GM12878 (cell line): Measurements from ENCODE around the gene METTL3. TPM values are rescaled to one million over a fixed set of nuclear protein-coding genes. Genes with fewer than 3 reads are reported as not detected.

Experiments
- ATAC-seq: fragments of 200-7000 bp; cut with Tn5 transposase; 3 replicates; pipeline ENCODE4 v1.9.1; 2020; ENCODE audit warnings: mild to moderate bottlenecking, moderate library complexity
- BruUV-seq: library from RNA; stranded (reverse); fragments of 400-500 nt; replicated peaks from 2 replicates; lab custom pipeline; 2021; lab: Mats Ljungman, UMichigan
- CTCF ChIA-PET: fragments of 300-600 bp; sonication (Branson Sonifier 250); formaldehyde crosslinking; extraction: SDS; loops from one replicate; lab custom pipeline; 2021; ENCODE audit warnings: inconsistent platforms; lab: Yijun Ruan, JAX
- POLR2A ChIA-PET: fragments of 350-600 bp; formaldehyde crosslinking; extraction: SDS; loops from one replicate; lab custom pipeline; 2021; ENCODE audit warnings: inconsistent platforms; lab: Charles Lee
- RAD21 ChIA-PET: fragments of 300-600 bp; sonication (Branson Sonifier 250); formaldehyde crosslinking; loops from one replicate; lab custom pipeline; 2023; ENCODE audit warnings: antibody characterized with exemption; ENCODE audit not compliant: unreplicated experiment; lab: Charles Lee
- SMC1A ChIA-PET: fragments of 300-600 bp; sonication (Branson Sonifier 250); formaldehyde crosslinking; loops from one replicate; lab custom pipeline; 2023; ENCODE audit not compliant: unreplicated experiment, uncharacterized antibody; lab: Charles Lee
- DNase-seq: peaks from one replicate; pipeline ENCODE4 v3.0.0-alpha.2; 2011; ENCODE audit warnings: low read depth, low spot score
- FAIRE-seq: peaks from 3 replicates; lab custom pipeline; 2011; peaks lifted over from hg19 to GRCh38; lab: Jason Lieb, UNC
- H2AFZ ChIP-seq: 2 replicates; pipeline ENCODE4 v1.6.0; 2011; ENCODE audit warnings: low read depth, low read length, control low read depth; ENCODE audit not compliant: control insufficient read depth
- H3K27ac ChIP-seq: 2 replicates; pipeline ENCODE4 v1.5.1; 2011; ENCODE audit warnings: control low read depth; ENCODE audit not compliant: control insufficient read depth, insufficient read depth
- H3K27me3 ChIP-seq, 2 experiments: replicated peaks in 1 of 2; 2 replicates each; pipeline versions ENCODE4 v1.6.0 to v1.6.1; 2011; ENCODE audit warnings: low read length in 1 of 2; ENCODE audit not compliant: control insufficient read depth in 2 of 2, insufficient read depth in 2 of 2
- H3K36me3 ChIP-seq, 2 experiments: 2 replicates each; pipeline ENCODE4 v1.5.1; 2011; ENCODE audit warnings: low read length in 1 of 2; ENCODE audit not compliant: control insufficient read depth in 2 of 2, insufficient read depth in 2 of 2
- H3K4me1 ChIP-seq: 2 replicates; pipeline ENCODE4 v1.6.1; 2011; ENCODE audit warnings: mild to moderate bottlenecking, low read length, moderate library complexity, mixed read lengths; ENCODE audit not compliant: control insufficient read depth, insufficient read depth
- H3K4me2 ChIP-seq: 2 replicates; pipeline ENCODE4 v1.6.0; 2011; ENCODE audit warnings: control low read depth; ENCODE audit not compliant: control insufficient read depth, insufficient read depth
- H3K4me3 ChIP-seq: fragments of 200-600 bp; sonication (generic); 2 replicates; pipeline ENCODE4 v1.5.1; 2016
- H3K79me2 ChIP-seq: 2 replicates; pipeline ENCODE4 v1.6.0; 2011; ENCODE audit warnings: low read length; ENCODE audit not compliant: control insufficient read depth, insufficient read depth
- H3K9ac ChIP-seq: 2 replicates; pipeline ENCODE4 v1.8.0; 2011; ENCODE audit warnings: low read length, control low read depth, mixed read lengths; ENCODE audit not compliant: control insufficient read depth, insufficient read depth
- H3K9me3 ChIP-seq: replicated peaks from 3 replicates; pipeline ENCODE4 v1.5.1; 2011; ENCODE audit warnings: mild to moderate bottlenecking, low read length; ENCODE audit not compliant: control insufficient read depth, insufficient read depth
- H4K20me1 ChIP-seq: 2 replicates; pipeline ENCODE4 v1.6.0; 2011; ENCODE audit not compliant: control insufficient read depth, insufficient read depth
- CEBPB ChIP-seq, 2 experiments: fragments of 150-350 bp in 1 of 2; IDR thresholded peaks; 2 replicates each; pipeline ENCODE4 v1.6.1; 2012 to 2014; ENCODE audit warnings: low read depth in 2 of 2, low read length in 2 of 2, borderline replicate concordance in 1 of 2, inconsistent platforms in 1 of 2
- CHD2 ChIP-seq: IDR thresholded peaks from 2 replicates; pipeline ENCODE4 v1.6.1; 2011; ENCODE audit warnings: low read depth, low read length, improper control_type of control experiment, borderline replicate concordance
- DPF2 ChIP-seq: fragments of 450-650 bp; IDR thresholded peaks from 2 replicates; pipeline ENCODE4 v1.6.1; 2017; ENCODE audit warnings: mild to moderate bottlenecking
- EED ChIP-seq: sonication (generic); IDR thresholded peaks from 2 replicates; pipeline ENCODE4 v1.6.1; 2016; ENCODE audit warnings: antibody characterized with exemption, low read depth
- IKZF2 ChIP-seq, 2 experiments: fragments of 450-650 bp; IDR thresholded peaks; 2 replicates each; pipeline ENCODE4 v1.6.1; 2017; ENCODE audit warnings: mild to moderate bottlenecking in 2 of 2, moderate library complexity in 2 of 2
- MEF2B ChIP-seq: fragments of 450-650 bp; IDR thresholded peaks from 2 replicates; pipeline ENCODE4 v1.6.1; 2018; ENCODE audit warnings: mild to moderate bottlenecking, moderate library complexity; ENCODE audit not compliant: partially characterized antibody, poor library complexity, severe bottlenecking
- NBN ChIP-seq: fragments of 450-650 bp; IDR thresholded peaks from 2 replicates; pipeline ENCODE4 v1.6.1; 2016
- RAD21 ChIP-seq: IDR thresholded peaks from 2 replicates; pipeline ENCODE4 v1.6.1; 2011; ENCODE audit warnings: mild to moderate bottlenecking, low read depth, low read length, moderate library complexity; ENCODE audit not compliant: insufficient read depth
- RAD51 ChIP-seq: fragments of 450-650 bp; IDR thresholded peaks from 2 replicates; pipeline ENCODE4 v1.6.1; 2016; ENCODE audit warnings: moderate library complexity, mild to moderate bottlenecking, inconsistent platforms
- SIX5 ChIP-seq: IDR thresholded peaks from 2 replicates; pipeline ENCODE4 v1.6.1; 2011; ENCODE audit warnings: mild to moderate bottlenecking, low read depth, low read length, moderate library complexity; ENCODE audit not compliant: severe bottlenecking
- TARDBP ChIP-seq: IDR thresholded peaks from 2 replicates; pipeline ENCODE4 v1.6.1; 2016; ENCODE audit warnings: borderline replicate concordance
- TCF7 ChIP-seq: IDR thresholded peaks from 2 replicates; pipeline ENCODE4 v1.6.1; 2014; ENCODE audit warnings: antibody characterized with exemption, borderline replicate concordance
- ZBTB33 ChIP-seq: fragments of 450-650 bp; IDR thresholded peaks from 2 replicates; pipeline ENCODE4 v1.6.1; 2017; ENCODE audit warnings: mild to moderate bottlenecking
- WGBS: methylation state at CpG from one replicate; pipeline ENCODE4 v1.1.6; 2016; ENCODE audit warnings: low lambda C conversion rate; ENCODE audit not compliant: insufficient replicate concordance, insufficient coverage; ENCODE audit errors: missing lambda C conversion rate; 5-methylcytosine and 5-hydroxymethylcytosine counted together
- in situ Hi-C: fragments of 300-500 bp; cut with MboI; formaldehyde crosslinking; loops from 9 replicates; pipeline ENCODE4 v1.14.3; 2018; ENCODE audit warnings: mixed read lengths
- intact Hi-C: fragments of 100-400 bp; cut with micrococcal nuclease; formaldehyde crosslinking; loops from one replicate; pipeline ENCODE4 v1.14.2; 2022; ENCODE audit not compliant: unreplicated experiment
- polyA plus RNA-seq, 11 experiments: library from polyadenylated mRNA; depleted of rRNA in 4 of 11; unstranded in 6 of 11; stranded (reverse) in 5 of 11; fragments of >200 nt; fragmentation: Nextera tagmentation in 4 of 11; fragmentation: Illumina TruSeq in 1 of 11; extraction: Ambion mirVana in 4 of 11; extraction: Trizol in 1 of 11; gene quantifications; 1 replicate in 1 of 11; 2 replicates in 10 of 11; pipeline versions ENCODE4 v1.2.1 to v1.2.3, GENCODE V29; 2011 to 2016; ENCODE audit warnings: inconsistent platforms in 2 of 11, missing spikeins in 2 of 11, low read depth in 1 of 11
- total RNA-seq, 4 experiments: library from RNA; depleted of rRNA in 3 of 4; stranded (reverse); fragments of >200 nt in 3 of 4; fragmentation: Illumina TruSeq in 1 of 4; extraction: Trizol in 1 of 4; gene quantifications; 2 replicates each; pipeline versions ENCODE4 v1.2.1 to v1.2.3, GENCODE V29; 2013 to 2021
- TF ChIP-seq, protein P1 (sequence below): fragments of 450-650 bp; IDR thresholded peaks from 2 replicates; pipeline ENCODE4 v1.6.1; 2016; ENCODE audit warnings: mild to moderate bottlenecking, moderate library complexity, borderline replicate concordance

METTL3 gene
- total and polyA plus RNA-seq, 10 of the 15 experiments (the other 5 are each of a cell fraction or from before 2014, with no cell fraction given), result 32.8 to 165 (median 65.5) TPM

DNA sequence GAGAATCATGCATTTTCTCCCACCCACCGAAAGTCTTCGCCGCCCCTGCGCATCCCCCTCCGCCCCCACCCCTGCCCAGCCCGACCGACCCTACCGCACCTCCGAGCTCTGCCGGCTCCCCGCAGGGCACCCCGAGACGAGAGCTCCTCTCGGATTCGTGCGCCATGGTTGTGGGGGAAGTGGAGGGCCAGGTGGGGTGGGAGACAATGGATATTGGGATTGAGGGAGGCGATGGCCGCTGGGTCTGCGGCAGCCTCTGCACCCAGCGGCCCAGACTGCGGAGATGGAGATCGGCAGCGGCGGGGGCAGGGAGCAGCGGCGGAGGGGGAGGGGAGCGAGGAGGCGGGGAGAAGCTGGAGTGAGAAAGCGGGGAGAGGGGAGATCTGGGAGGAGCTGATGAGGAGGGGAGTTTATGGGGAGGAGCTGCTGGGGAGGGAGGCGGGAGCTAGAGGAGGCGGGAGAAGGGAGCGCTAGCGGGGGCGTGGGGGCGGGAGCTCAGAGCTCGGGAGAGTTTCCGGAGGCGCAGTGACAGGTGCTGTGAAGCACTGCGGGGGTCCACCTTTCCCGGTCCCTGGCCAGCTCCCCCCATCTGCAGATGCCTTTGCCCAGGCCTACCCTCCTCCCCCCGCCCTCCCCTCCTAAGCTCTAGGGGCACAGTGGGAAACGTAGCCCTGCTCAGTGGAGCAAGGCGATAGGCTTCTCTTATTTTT, 15.0 kb upstream of the METTL3 start, which contains the start of gene SALL2:
Gene SALL2 (minus strand): TSS at position 385 of the 710 bp plus-strand sequence. CDS start 219 bp downstream, at position 166.
- peak within 1 kb of the TSS; percentile 56 for H3K9ac ChIP-seq
- H3K79me2 ChIP-seq, result no peaks in the 10 kb centered on the region
- SMC1A ChIA-PET, result interaction anchor here (0.8 to 4.9 kb wide), 9 partner anchors 9 to 77 kb away, joined by 3 to 48 read pairs (median 6); partner anchors contain the start of gene METTL3
- no peaks in the 10 kb centered on the region for H4K20me1 ChIP-seq
- CTCF ChIA-PET, result interaction anchor here (0.6 to 2.9 kb wide), 13 partner anchors 9 to 423 kb away, joined by 3 to 29 read pairs (median 4); partner anchors contain the start of gene METTL3
- H3K27ac ChIP-seq, result peak within 1 kb of the TSS; percentile 31; the same call in 1 of the 2 replicates
- ATAC-seq (peak; percentile 86), FAIRE-seq (no peak), DNase-seq (peak; percentile 21)
- in situ Hi-C loops (no loop called here), intact Hi-C loops (no loop called here)
- H3K4me2 ChIP-seq, result peak within 1 kb of the TSS; percentile 79
- no peaks in the 10 kb centered on the region for H3K36me3 ChIP-seq
- RAD21 ChIA-PET, result interaction anchor here (0.6 to 4.1 kb wide), 15 partner anchors 10 to 217 kb away, joined by 3 to 52 read pairs (median 5); partner anchors contain the start of gene METTL3
- H3K4me1 ChIP-seq, result peaks cover 12% of the 10 kb centered on the region
- H3K9me3 ChIP-seq, result no peaks in the 10 kb centered on the region
- no peaks in the 10 kb centered on the region for H3K27me3 ChIP-seq
- peak within 1 kb of the TSS; percentile 84 for H2AFZ ChIP-seq
- no TSS peak for BruUV-seq
- 1% methylated on average over 24 of the region's 43 CpGs for WGBS
- H3K4me3 ChIP-seq, result peak within 1 kb of the TSS; percentile 73
- POLR2A ChIA-PET, result interaction anchor here (1.0 to 4.0 kb wide), 9 partner anchors 12 to 143 kb away, joined by 3 to 35 read pairs (median 5); partner anchors contain the start of genes METTL3, RAB2B and TOX4
- TF ChIP-seq TARDBP (no peak; the same call in 1 of the 2 replicates), DPF2 (no peak; the same call in 1 of the 2 replicates), SIX5 (no peak), NBN (peak; percentile 56; the same call in 1 of the 2 replicates), IKZF2 (IDR thresholded peaks at IDR 0.05) (peak; percentile 33 to 59; a peak in 3 of 4 replicates), ZBTB33 (no peak), RAD21 (no peak), EED (no peak), RAD51 (no peak), TCF7 (no peak), CHD2 (peak; percentile 54), CEBPB (IDR thresholded peaks at IDR 0.05; ENCODE audit: borderline replicate concordance in 1 of 2, low read depth in 2 of 2, low read length in 2 of 2) (no peak), MEF2B (peak; percentile 19)
- TF ChIP-seq, protein P1, sequence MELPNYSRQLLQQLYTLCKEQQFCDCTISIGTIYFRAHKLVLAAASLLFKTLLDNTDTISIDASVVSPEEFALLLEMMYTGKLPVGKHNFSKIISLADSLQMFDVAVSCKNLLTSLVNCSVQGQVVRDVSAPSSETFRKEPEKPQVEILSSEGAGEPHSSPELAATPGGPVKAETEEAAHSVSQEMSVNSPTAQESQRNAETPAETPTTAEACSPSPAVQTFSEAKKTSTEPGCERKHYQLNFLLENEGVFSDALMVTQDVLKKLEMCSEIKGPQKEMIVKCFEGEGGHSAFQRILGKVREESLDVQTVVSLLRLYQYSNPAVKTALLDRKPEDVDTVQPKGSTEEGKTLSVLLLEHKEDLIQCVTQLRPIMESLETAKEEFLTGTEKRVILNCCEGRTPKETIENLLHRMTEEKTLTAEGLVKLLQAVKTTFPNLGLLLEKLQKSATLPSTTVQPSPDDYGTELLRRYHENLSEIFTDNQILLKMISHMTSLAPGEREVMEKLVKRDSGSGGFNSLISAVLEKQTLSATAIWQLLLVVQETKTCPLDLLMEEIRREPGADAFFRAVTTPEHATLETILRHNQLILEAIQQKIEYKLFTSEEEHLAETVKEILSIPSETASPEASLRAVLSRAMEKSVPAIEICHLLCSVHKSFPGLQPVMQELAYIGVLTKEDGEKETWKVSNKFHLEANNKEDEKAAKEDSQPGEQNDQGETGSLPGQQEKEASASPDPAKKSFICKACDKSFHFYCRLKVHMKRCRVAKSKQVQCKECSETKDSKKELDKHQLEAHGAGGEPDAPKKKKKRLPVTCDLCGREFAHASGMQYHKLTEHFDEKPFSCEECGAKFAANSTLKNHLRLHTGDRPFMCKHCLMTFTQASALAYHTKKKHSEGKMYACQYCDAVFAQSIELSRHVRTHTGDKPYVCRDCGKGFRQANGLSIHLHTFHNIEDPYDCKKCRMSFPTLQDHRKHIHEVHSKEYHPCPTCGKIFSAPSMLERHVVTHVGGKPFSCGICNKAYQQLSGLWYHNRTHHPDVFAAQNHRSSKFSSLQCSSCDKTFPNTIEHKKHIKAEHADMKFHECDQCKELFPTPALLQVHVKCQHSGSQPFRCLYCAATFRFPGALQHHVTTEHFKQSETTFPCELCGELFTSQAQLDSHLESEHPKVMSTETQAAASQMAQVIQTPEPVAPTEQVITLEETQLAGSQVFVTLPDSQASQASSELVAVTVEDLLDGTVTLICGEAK, result no peak
